Measurements from ENCODE around the gene CENPA. TPM values are rescaled to one million over a fixed set of nuclear protein-coding genes. Genes with fewer than 3 reads are reported as not detected.
A peak's percentile ranks its signal among the peaks of the same experiment; 100 is the strongest.

CENPA gene
- total RNA-seq, 5 donors from 2014 or later (not counting 1 experiment from before 2014, with no cell fraction given) = 0.30 to 1.9 (median 0.76) TPM

DNA sequence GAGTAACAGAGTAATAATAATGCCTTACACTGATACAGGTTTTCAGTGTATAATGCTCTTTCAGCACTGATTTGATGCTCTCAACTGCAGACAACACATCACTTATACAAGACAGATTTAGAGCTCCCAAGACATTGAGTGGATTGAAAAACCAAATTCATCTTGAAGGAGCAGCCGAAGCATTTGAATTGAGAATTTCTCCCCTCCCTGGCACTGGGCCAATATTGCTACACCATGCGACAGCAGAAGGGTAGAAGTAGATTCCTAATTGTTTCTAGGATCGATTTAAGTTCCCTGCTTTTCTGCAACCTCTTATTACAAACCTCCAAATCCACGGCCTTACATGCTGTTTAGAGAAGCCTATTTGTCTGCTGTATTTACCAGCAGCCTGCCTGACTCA, 15.5 kb downstream of the CENPA start:
- ATAC-seq (replicated peaks in 1 of 4) (no peak), DNase-seq (no peak)
- H3K4me1 ChIP-seq (ENCODE audit: control insufficient read depth in 1 of 2, extremely low read depth in 1 of 2, insufficient read depth in 2 of 2, low read length in 2 of 2) = no peaks in the 10 kb centered on the region
- no peaks in the 10 kb centered on the region for H3K36me3 ChIP-seq (ENCODE audit: control insufficient read depth in 2 of 2, extremely low read depth in 1 of 2, insufficient read depth in 1 of 2, low read length in 1 of 2)
- no peak overlapping the region for H3K27ac Mint-ChIP-seq
- no peaks in the 10 kb centered on the region for H3K36me3 Mint-ChIP-seq
- no peaks in the 10 kb centered on the region for H3K27me3 ChIP-seq (replicated peaks in 1 of 2; ENCODE audit: control insufficient read depth in 2 of 2, extremely low read depth in 1 of 2, insufficient read depth in 2 of 2, low read length in 1 of 2)
- no peaks in the 10 kb centered on the region for H3K4me1 Mint-ChIP-seq
- H3K4me3 ChIP-seq (ENCODE audit: control insufficient read depth in 1 of 2, extremely low read depth in 1 of 2, low read length in 1 of 2) = no peak overlapping the region
- no peaks in the 10 kb centered on the region for H3K27me3 Mint-ChIP-seq
- ChIA-PET POLR2A (no interaction called here), CTCF (interaction anchor here in 1 of 2 donors (0.7 kb wide), 1 partner anchor 45 kb away, joined by 5 read pairs; no protein-coding TSS in a partner anchor)
- no peak overlapping the region for H3K4me3 Mint-ChIP-seq
- no peaks in the 10 kb centered on the region for H3K9me3 ChIP-seq
- WGBS (ENCODE audit: insufficient coverage) = 90% methylated on average over 1 of the region's 4 CpGs
- H3K9me3 Mint-ChIP-seq = no peaks in the 10 kb centered on the region
- no peak overlapping the region for H3K27ac ChIP-seq (ENCODE audit: low read length)

- no peaks in the 10 kb centered on the region for H3K9me3 Mint-ChIP-seq
- POLR2A ChIA-PET = interaction anchor here in 1 of 2 donors (0.6 kb wide), 1 partner anchor 1795 kb away, joined by 10 read pairs; no protein-coding TSS in a partner anchor
Observed at GRCh38 chr2:26801796-26802195, 15.9 kb downstream of the CENPA start.

DNA sequence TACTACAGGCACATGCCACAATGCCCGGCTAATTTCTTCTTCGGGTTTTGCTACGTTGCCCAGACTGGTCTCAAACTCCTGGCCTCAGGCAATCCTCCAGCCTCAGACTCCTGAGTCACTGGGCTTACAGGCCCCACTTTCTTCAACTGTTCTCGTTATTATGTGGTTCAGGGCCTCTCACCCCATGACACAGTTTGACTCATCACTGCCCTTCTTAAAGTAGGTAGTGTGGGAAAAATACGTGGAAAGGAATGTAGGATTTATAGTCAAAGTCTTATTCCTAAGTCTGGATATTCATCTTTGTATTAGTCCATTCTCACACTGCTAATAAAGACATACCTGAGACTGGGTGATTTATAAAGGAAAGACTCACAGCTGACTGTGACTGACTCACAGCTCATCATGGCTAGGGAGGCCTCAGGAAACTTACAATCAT, 19.4 kb downstream of the CENPA start:
- Mint-ChIP-seq H3K27me3 (no peaks in the 10 kb centered on the region), H3K4me1 (peaks cover 12 to 17% (median 17%) of the 10 kb centered on the region in 3 donors), H3K27ac (no peak overlapping the region), H3K4me3 (no peak overlapping the region), H3K36me3 (no peaks in the 10 kb centered on the region), H3K9me3 (no peaks in the 10 kb centered on the region)
- no peak overlapping the region for H3K4me3 ChIP-seq (ENCODE audit: control insufficient read depth in 1 of 2, extremely low read depth in 1 of 2, low read length in 1 of 2)
- WGBS (ENCODE audit: insufficient coverage) = 90% methylated on average over 3 of the region's 5 CpGs
- peaks cover 0 to 6% of the 10 kb centered on the region in 2 experiments for H3K27me3 ChIP-seq (replicated peaks in 1 of 2; ENCODE audit: control insufficient read depth in 2 of 2, extremely low read depth in 1 of 2, insufficient read depth in 2 of 2, low read length in 1 of 2)
- ATAC-seq (replicated peaks in 1 of 4) (no peak), DNase-seq (no peak)
- ChIA-PET CTCF (no interaction called here), POLR2A (no interaction called here)
- H3K27ac ChIP-seq (ENCODE audit: low read length) = no peak overlapping the region
- no peaks in the 10 kb centered on the region for H3K36me3 ChIP-seq (ENCODE audit: control insufficient read depth in 2 of 2, extremely low read depth in 1 of 2, insufficient read depth in 1 of 2, low read length in 1 of 2)
- H3K9me3 ChIP-seq = no peaks in the 10 kb centered on the region
- peaks cover 12 to 22% of the 10 kb centered on the region in 2 experiments for H3K4me1 ChIP-seq (ENCODE audit: control insufficient read depth in 1 of 2, extremely low read depth in 1 of 2, insufficient read depth in 2 of 2, low read length in 2 of 2)

More at GRCh38 chr2:26801796-26802195, 15.9 kb downstream of the CENPA start:
- H3K4me1 Mint-ChIP-seq = no peaks in the 10 kb centered on the region
- no peak overlapping the region for H3K4me3 ChIP-seq (ENCODE audit: control insufficient read depth in 1 of 2, extremely low read depth in 1 of 2, low read length in 1 of 2)
- WGBS (ENCODE audit: insufficient coverage) = 100% methylated on average over 6 of the region's 7 CpGs
- DNase-seq (no peak), ATAC-seq (replicated peaks in 1 of 4) (no peak)
- H3K27me3 Mint-ChIP-seq = no peaks in the 10 kb centered on the region
- no peaks in the 10 kb centered on the region for H3K27me3 ChIP-seq (replicated peaks in 1 of 2; ENCODE audit: control insufficient read depth in 2 of 2, extremely low read depth in 1 of 2, insufficient read depth in 2 of 2, low read length in 1 of 2)
- no peaks in the 10 kb centered on the region for H3K9me3 ChIP-seq
- CTCF ChIA-PET = interaction anchor here in 1 of 2 donors (0.7 kb wide), 1 partner anchor 45 kb away, joined by 5 read pairs; no protein-coding TSS in a partner anchor
- no peak overlapping the region for H3K27ac Mint-ChIP-seq
- no peaks in the 10 kb centered on the region for H3K36me3 ChIP-seq (ENCODE audit: control insufficient read depth in 2 of 2, extremely low read depth in 1 of 2, insufficient read depth in 1 of 2, low read length in 1 of 2)
- no peak overlapping the region for H3K27ac ChIP-seq (ENCODE audit: low read length)
- no peak overlapping the region for H3K4me3 Mint-ChIP-seq
- H3K36me3 Mint-ChIP-seq = no peaks in the 10 kb centered on the region
- no peaks in the 10 kb centered on the region for H3K4me1 ChIP-seq (ENCODE audit: control insufficient read depth in 1 of 2, extremely low read depth in 1 of 2, insufficient read depth in 2 of 2, low read length in 2 of 2)

GRCh38 chr2:26807788-26808460, 22.1 kb downstream of the CENPA start:
- Mint-ChIP-seq H3K36me3 (no peaks in the 10 kb centered on the region), H3K9me3 (no peaks in the 10 kb centered on the region), H3K27ac (peak overlapping the region; percentile 37 to 53), H3K4me3 (no peak overlapping the region), H3K27me3 (no peaks in the 10 kb centered on the region), H3K4me1 (peaks cover 32 to 37% (median 34%) of the 10 kb centered on the region in 3 donors)
- no peak overlapping the region for H3K27ac ChIP-seq (ENCODE audit: low read length)
- no peaks in the 10 kb centered on the region for H3K36me3 ChIP-seq (ENCODE audit: control insufficient read depth in 2 of 2, extremely low read depth in 1 of 2, insufficient read depth in 1 of 2, low read length in 1 of 2)
- POLR2A ChIA-PET = no interaction called here
- no peaks in the 10 kb centered on the region for H3K9me3 ChIP-seq
- WGBS (ENCODE audit: insufficient coverage) = no CpG with 5 or more reads among the region's 2 CpGs
- peaks cover 0 to 25% of the 10 kb centered on the region in 2 experiments for H3K27me3 ChIP-seq (replicated peaks in 1 of 2; ENCODE audit: control insufficient read depth in 2 of 2, extremely low read depth in 1 of 2, insufficient read depth in 2 of 2, low read length in 1 of 2)
- DNase-seq = no peak
- CTCF ChIA-PET = no interaction called here
- ATAC-seq (replicated peaks in 1 of 4) = no peak
- H3K4me3 ChIP-seq (ENCODE audit: control insufficient read depth in 1 of 2, extremely low read depth in 1 of 2, low read length in 1 of 2) = no peak overlapping the region
- H3K4me1 ChIP-seq (ENCODE audit: control insufficient read depth in 1 of 2, extremely low read depth in 1 of 2, insufficient read depth in 2 of 2, low read length in 2 of 2) = peaks cover 31 to 42% of the 10 kb centered on the region in 2 experiments

DNA sequence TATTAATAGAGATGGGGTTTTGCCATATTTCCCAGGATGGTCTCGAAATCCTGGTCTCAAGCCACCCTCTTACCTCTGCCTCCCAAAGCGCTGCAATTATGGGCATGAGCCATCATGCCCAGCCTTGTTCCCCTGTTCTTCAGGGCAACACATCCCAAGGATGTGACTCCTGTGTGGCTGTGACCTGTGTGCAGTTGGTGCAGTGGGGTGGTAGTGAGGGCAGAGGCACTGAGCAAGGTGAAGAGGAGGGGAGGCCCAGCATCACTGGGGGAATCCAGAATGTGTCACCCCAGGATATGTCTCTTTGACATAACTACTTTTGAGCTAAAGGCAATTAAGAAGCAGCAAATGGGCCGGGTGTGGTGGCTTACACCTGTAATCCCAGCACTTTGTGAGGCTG, 23.4 kb downstream of the CENPA start:
- Mint-ChIP-seq H3K9me3 (no peaks in the 10 kb centered on the region), H3K27ac (peak overlapping the region; percentile 68 to 73), H3K27me3 (peaks cover 0 to 6% of the 10 kb centered on the region in 2 donors), H3K4me1 (peaks cover 32 to 37% (median 34%) of the 10 kb centered on the region in 3 donors), H3K4me3 (no peak overlapping the region), H3K36me3 (no peaks in the 10 kb centered on the region)
- peaks cover 0 to 35% of the 10 kb centered on the region in 2 experiments for H3K27me3 ChIP-seq (replicated peaks in 1 of 2; ENCODE audit: control insufficient read depth in 2 of 2, extremely low read depth in 1 of 2, insufficient read depth in 2 of 2, low read length in 1 of 2)
- no peak overlapping the region for H3K27ac ChIP-seq (ENCODE audit: low read length)
- DNase-seq (no peak), ATAC-seq (replicated peaks in 1 of 4) (no peak)
- no peak overlapping the region for H3K4me3 ChIP-seq (ENCODE audit: control insufficient read depth in 1 of 2, extremely low read depth in 1 of 2, low read length in 1 of 2)
- POLR2A ChIA-PET = no interaction called here
- no peaks in the 10 kb centered on the region for H3K36me3 ChIP-seq (ENCODE audit: control insufficient read depth in 2 of 2, extremely low read depth in 1 of 2, insufficient read depth in 1 of 2, low read length in 1 of 2)
- H3K9me3 ChIP-seq = no peaks in the 10 kb centered on the region
- CTCF ChIA-PET = interaction anchor here in 1 of 2 donors (0.6 kb wide), 1 partner anchor 481 kb away, joined by 5 read pairs; no protein-coding TSS in a partner anchor
- WGBS (ENCODE audit: insufficient coverage) = 60% methylated on average over 1 of the region's 3 CpGs
- H3K4me1 ChIP-seq (ENCODE audit: control insufficient read depth in 1 of 2, extremely low read depth in 1 of 2, insufficient read depth in 2 of 2, low read length in 2 of 2) = peaks cover 31 to 42% of the 10 kb centered on the region in 2 experiments

DNA sequence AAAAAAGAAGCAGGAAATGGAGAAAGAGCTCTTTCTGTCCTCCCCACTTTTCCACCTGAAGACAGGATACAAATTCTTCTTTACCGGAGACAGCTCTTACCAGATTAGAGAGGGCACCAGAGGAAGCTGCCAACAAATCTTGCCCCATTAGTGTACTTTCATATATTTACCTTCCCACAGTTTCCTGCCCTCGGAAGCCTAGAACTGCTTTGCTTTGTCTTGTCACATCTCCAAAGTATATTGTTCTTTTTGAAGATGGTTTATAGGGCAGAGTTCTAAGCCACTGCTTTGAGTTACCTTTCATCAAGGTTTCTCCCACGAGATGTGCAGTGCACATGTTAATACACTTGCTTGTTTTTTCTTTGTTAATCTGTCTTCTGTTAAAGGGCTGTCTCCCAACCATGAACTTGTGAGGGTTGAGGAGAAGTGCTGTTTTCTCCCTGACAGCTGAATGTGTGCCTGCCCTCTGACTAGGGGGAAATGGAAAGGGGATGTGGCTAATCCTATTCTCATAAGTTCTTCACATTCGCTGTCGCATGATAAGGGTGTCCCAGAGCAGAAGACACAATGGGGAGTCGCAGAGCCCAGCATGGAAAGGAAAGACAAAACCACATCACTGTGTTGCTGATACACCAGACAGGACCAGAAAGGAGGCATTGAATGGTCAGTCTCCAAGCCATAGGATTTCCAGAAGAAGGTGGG, 24.2 kb downstream of the CENPA start:
- WGBS (ENCODE audit: insufficient coverage) = no CpG with 5 or more reads among the region's 6 CpGs
- Mint-ChIP-seq H3K27ac (peak overlapping the region; percentile 48 to 70), H3K4me3 (peak overlapping the region in 1 of 3 donors; percentile 68), H3K27me3 (peaks cover 0 to 9% of the 10 kb centered on the region in 2 donors), H3K36me3 (no peaks in the 10 kb centered on the region), H3K4me1 (peaks cover 32 to 37% (median 34%) of the 10 kb centered on the region in 3 donors), H3K9me3 (no peaks in the 10 kb centered on the region)
- no peak overlapping the region for H3K27ac ChIP-seq (ENCODE audit: low read length)
- peak in 9 of 35 experiments; percentile 4 to 48 (median 17) for DNase-seq
- ChIA-PET POLR2A (no interaction called here), CTCF (no interaction called here)
- H3K4me1 ChIP-seq (ENCODE audit: control insufficient read depth in 1 of 2, extremely low read depth in 1 of 2, insufficient read depth in 2 of 2, low read length in 2 of 2) = peaks cover 31 to 43% of the 10 kb centered on the region in 2 experiments
- H3K4me3 ChIP-seq (ENCODE audit: control insufficient read depth in 1 of 2, extremely low read depth in 1 of 2, low read length in 1 of 2) = peak overlapping the region in 1 of 2 donors; percentile 10
- no peaks in the 10 kb centered on the region for H3K36me3 ChIP-seq (ENCODE audit: control insufficient read depth in 2 of 2, extremely low read depth in 1 of 2, insufficient read depth in 1 of 2, low read length in 1 of 2)
- peaks cover 0 to 36% of the 10 kb centered on the region in 2 experiments for H3K27me3 ChIP-seq (replicated peaks in 1 of 2; ENCODE audit: control insufficient read depth in 2 of 2, extremely low read depth in 1 of 2, insufficient read depth in 2 of 2, low read length in 1 of 2)
- ATAC-seq (replicated peaks in 1 of 4) = peak; percentile 60 to 96 (median 67)
- H3K9me3 ChIP-seq = no peaks in the 10 kb centered on the region
